Measurements from ENCODE around the gene SPOCK2.
A peak's percentile ranks its signal among the peaks of the same experiment; 100 is the strongest.

Gene SPOCK2

DNA sequence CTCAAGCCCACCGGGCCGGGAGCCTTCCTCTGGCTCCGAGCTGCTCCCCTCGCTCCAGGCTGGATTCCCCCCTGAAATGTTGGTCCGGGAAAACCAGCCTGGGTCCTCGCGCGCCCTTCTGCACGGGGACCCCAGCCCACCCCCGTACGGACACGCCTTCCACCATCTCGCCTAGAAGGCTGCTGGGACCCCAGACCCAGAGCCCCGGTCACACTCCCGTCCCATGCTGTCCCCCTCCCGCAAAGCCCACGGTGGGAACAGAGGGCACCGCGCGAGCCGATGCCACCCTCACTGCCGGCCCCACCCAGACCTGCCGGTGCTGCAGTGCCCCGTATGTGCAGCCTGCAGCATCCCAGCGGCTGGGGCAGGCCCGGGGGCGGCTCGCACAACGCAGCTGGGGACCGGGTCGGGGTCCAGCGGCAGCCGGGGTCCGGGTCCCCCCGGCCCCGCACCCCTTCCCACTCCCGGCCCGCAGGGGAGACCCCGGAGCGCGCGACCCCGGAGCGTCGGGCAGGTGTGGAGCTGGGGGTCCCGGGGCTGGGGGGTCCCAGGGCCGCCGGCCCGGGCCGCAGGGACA lies 871 bp downstream of the SPOCK2 start:
- DNase-seq (ENCODE audit: low read depth), result no peak

DNA sequence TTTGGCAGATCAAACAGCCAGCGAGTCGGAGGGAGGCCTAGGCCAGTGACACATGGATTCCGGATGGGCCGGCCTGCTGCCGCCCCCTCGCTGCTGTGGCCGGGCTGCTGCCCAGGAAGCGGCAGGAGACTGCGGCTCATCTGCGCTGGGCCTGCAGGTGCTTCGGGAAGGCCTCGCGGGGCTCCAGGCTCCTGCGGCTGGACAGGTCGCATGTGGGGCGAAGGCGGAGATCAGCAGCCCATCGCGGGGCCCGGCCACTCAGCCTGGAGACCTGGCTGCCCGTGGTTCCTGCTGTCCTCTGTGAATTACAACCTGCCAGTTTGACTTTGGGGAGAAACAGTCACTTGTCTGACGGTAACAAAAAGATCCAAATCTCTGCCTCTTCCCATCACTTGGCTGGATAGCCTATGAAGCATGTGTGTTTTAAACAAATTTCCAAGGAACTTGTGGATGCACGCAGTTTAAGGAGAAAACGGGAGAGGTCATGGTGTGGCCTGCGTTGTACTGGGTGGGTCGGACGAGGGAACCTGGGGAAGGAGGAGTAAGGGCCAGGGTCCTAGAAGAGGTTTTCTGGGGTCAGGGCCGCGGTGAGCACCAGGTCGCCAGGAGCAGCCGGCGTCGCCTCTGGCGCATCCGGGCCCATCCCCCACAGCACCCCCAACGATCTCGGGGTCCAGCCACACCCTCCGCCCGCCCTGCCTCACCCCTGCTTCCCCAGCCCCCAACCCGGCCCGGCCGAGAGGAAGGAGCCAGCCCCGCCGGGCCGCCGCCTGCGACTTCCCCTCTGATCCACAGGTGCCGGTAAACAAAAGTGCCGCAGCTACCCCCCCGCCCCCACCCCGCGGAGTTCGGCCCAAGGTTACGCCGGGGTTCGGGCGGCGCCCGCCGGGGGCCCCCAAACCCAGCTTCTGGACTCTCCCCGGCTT lies 1.6 kb downstream of the SPOCK2 start:
- peak; percentile 45 for DNase-seq (ENCODE audit: low read depth)

DNA sequence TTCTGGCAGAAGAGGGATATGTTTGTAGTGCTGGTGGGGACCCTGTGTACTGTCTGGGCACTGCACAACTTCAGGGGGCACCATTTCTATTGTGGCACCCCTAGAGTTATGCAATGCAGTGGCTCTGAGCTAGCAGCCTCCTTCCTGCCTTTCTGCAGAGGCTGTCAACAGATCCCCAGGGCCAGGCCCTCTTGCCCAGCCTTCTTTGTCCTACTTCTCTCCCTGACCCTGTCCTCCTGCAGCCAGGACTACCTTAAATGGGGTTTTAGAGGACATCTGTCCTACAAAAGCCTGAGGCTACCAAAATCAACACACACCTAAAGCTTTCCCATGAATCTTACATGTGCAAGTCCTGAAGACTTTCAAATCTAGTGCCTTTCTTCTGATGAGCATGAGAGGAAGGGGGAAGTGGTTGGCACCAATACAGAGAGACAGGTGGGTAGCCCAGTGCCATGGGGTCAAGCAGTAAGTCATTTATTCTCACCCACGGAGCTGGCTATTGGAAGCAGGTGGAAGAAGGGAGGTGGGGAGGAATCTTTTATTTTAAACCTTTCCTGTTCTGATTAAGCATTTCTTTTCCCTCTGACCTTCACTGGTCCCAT lies 2.4 kb downstream of the SPOCK2 start:
- DNase-seq (ENCODE audit: low read depth), result no peak

DNA sequence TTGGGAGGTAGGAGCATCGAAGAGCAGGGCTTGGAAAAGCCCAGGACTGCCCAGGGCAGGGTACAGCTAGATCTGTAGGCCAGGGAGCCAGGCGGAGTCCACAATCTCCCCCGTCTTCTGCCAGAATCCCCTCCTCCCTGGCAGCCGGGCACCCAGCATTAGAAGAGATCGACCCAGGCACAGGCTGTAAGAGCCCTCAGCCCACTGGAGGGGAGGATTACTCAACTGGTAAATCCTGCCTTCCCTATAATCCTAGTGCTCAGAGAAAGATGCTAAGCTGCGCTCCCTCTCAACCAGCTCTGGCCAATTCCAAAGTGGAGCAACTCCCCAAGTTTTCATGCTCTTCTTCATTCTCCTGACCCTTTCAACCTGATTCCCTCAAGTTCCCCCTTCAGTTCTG lies 3.2 kb downstream of the SPOCK2 start:
- DNase-seq (ENCODE audit: low read depth), result no peak

DNA sequence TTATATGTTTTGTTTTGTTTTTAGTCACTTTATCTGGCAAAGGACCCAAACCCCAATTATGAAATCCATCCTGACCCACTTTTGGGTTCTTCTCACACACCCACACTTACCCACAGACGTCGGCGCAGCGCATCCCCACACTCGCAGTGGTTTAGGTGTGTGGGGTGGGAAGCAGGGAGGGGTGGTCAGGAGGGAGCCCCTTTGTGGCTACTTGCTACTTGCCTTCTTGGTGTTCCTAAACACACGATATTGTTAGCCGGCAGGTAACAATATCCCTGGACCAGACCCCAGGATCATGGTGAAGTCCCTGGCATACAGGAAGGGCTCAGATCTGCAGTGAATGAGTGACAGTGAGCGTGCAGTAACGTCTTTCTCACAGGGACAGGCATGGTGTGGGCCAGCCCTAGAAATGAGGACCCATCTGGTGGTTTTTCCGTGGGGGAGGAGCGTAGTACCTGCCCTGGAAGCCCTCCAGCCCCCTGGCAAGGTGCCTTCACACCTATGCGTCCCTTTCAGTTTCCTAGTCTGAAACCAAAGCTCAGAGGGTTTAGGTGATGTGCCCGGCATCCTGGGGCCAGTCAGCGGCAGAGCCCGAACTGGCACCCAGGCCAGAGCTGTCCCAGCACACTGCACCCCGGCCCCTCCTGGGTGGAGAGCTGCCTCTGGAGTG lies 4.4 kb downstream of the SPOCK2 start:
- peak; percentile 60 for DNase-seq (ENCODE audit: low read depth)

DNA sequence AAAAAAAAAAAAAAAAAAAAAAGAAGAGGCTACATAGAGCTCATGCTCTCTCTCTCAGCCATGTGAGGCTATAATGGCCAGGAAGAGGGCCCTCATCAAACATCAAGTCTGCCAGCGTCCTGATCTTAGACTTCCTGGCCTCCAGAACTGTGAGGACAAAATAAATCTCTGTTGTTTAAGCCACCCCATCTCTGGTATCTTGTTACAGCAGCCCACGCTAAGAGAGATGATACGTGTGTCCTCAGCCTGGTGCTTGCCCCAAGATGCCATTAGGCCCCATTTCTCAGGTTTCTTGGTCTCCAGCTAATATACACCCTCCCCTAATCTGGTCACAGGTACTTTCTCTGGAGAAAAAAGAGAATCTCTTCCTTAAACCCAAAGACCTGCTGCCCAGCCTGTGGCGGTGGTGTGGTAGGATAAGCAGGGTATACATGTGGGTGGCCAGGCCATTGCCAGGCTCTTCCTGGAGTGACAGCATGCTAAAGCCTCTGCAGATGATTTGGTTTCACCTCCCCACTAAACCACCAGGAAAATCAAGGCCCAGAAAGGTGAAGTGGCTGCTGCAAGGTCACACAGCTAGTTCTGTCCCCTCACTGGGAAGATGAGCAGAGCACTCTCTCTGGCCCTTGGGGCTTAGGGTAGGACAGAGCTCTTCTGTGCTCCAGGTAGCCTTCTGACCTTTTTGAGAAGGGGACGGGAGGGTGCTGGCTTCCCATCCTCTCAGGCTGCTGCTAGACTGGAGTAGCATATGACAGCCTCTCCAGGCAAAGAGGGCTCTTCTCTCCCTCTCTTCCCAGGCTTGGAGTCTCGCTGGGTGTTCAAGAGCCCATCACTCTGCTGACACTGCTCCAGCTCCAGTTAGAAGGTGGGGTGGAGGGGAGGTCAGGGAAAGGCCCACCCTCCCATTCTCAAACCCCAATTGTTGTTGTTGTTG lies 5.2 kb downstream of the SPOCK2 start:
- no peak for DNase-seq (ENCODE audit: low read depth)

DNA sequence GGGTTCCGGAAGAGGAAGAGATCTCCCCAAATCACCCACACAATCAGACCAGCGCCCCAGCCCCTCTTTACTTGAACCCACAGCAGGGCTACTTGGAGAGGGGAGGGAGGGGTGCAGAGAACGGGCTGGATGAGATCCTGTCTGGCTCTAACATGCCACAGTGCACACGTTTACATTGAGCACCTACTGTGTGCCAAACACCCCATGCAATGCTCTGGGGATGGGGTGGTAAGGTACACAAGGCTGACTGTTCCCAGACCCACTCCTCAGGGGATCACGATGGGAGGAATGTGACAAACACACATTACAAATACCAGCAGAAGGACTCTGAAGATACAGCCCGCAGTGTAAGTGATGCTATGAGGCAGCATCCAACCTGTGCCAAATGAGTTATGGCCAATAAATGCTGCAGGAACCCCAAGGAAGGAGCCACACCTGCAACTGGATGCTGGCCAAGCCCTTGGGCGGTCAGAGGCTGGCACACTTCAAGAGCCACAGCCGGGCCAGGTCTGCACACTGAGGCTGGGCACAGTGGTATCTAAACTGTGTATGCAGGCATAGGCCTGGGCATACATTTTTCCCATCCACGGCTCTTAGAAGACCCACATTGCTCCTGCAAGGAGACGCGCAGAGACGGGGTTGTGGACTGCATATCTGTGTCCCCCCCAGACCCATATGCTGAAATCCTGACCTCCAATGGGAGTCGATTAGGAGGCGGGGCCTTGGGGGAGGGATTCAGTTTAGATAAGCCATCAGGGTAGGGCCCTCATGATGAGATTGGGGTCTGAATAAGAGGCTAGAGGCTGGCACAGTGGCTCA lies 6.4 kb downstream of the SPOCK2 start:
- no peak for DNase-seq (ENCODE audit: low read depth)

DNA sequence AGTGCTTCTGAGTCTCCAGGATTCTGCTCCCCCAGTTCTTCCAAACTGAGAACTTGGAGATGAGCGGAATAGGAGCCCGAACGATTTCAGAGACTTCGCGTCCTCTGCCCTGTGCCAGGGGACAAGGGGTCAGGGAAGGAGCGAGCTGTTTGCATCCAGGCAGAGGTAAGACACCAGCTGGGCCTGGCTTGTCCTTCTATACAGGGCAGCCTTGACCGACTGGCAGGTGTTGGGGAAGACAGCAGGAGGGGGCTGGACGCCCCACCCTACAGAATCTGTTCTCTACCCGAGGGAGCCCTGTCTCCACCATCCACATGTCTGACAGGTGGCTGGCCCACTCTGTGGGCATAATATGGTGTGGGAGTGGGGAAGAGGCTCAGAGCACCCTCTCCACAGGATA lies 7.1 kb downstream of the SPOCK2 start:
- no peak for DNase-seq (ENCODE audit: low read depth)

DNA sequence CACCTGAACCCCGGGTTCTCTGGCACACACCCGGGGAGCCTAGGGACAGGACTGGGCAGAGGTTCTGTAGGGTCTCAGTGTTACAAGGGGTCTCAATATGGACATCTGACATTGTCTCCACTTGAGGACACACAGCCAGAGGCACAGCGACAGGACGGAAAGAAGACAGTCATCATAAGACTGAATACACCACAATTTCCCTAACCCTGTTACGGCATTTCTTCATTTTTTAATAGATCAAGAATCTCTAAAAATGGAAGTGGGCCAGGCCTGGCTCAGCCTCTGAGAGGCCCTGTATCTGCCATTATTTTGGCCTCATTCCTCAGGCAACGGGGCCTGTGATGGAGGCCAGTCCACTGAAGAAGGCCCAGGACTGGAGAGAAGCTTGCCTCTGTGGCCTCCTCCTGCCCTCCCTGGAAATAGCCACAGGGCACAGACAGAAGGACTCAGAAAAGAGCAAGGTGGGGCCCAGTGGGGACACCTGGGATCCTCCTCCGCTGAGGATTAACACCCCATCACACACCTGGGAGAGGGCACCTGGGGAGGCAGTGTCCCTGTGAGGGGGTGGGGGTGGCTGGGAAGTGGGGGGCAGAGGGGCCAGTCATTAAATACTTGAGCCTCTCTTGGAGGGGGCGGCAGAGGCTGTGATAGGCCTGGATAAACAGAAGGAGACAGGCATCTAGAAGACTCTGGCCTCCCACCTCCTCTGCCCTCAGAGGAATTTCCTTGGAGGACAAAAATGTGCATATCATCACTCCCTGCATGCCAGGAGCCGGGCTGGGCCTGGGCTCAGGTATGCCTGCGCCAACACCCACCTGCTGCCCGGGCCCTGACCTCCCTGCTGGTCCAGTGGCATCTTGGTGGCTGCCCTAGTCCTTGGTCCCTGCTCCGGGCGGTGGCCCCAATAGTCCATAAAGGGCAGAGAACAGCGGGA lies 8.0 kb downstream of the SPOCK2 start:
- no peak for DNase-seq (ENCODE audit: low read depth)

DNA sequence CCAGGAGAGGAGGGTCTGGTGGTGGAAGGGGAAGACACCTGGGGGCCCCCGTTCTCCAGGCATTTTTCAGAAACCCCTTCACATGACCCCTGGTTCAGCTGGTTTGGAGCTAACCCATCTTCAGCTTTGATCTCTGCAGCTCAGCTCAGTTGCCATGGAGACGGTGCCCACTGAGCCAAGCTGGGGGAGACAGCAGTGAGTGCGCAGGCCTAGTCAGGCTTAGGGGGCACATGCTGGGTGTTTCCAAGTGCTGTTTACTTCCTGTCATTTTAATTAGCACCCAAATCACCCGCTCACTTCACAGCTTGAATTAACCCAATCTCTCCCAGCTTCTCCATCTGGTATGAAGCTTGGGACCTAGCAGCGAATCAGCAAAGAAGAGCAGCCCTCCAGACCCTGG lies 9.0 kb downstream of the SPOCK2 start:
- DNase-seq (ENCODE audit: low read depth), result no peak

DNA sequence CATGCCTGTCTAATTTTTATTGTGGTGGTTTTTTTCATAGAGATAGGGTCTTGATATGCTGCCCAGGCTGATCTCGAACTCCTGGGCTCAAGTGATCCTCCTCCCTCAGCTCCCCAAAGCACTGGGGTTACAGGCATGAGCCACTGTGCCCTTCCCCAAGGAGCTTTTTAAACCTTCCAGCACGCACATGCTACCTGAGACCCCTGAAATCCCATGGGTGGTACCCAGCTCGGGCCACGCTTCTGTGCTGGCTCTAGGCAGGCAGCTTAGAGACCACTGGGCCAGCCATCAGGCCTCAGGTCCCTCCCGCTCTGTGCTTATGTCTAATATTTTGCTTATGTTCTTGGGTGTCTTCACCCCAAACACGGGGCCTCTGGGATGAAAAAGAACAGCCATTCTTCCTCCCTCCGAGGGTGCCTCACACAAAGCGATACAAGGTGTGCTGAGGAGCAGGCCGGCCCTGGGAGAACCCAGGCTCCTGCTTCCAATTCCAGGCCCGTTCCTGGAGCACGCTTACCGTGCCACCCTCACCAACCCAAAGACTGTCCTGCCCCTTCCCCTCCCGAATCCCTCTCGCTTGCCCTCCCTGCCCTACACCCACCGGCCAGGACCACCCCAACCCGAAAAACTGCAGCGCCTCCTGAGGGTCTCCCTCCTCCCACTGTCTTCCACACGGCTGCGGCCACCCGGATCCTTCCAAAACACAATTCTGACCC lies 10.9 kb downstream of the SPOCK2 start:
- DNase-seq (ENCODE audit: low read depth), result no peak

DNA sequence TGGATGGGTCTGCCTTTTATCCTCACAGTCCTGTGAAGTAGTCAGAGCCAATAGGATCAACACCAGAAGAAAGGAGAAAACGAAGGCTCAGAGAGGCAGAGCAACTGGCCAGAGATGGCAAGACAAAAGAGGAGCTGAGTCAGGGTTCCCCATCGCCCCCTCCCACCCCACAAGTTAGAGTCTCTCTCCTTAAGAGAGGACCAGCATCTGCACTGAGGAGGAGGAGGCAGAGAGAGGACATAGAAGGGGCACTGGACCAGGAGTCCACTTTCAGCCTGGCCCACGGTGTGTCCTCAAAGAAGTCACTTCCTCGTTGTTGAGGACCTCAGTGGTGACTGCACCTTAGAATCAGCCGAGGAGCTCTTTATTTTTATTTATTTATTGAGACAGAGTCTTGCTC lies 11.6 kb downstream of the SPOCK2 start:
- no peak for DNase-seq (ENCODE audit: low read depth)

DNA sequence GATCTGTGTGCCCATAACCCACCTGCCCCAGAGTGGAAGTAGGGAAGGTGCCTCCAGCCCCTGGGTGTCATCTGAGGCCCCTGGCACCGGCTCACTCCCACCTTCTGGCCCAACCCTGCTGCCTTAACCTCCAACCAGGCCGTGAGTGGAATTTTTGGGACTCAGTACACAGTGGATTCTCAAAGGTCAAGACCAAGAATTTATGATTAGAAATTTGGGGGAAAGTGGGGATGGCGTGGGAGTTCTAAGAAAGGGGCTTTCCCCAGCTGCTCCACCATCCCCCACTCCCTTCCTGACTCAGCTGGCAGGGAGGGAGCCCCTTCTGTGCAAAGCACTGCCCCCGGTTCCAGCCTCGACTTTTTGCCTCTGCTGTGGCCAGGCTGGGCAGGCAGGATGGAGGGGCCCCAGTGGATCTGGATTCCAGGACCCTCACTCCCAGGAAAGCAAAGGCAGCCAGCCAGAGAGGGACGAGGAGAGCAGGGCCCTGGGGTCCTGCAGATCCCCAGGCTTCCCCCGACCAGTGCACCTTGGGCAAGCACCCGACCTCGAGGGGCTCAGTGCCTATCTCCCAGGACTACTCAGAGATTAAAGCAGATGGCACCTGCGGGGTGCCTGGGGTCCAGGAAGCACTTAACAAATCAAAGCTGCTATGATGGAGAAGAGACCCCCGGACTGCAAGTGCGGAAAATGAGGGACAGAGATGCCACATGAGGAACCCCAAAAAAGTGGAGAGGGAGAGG lies 12.8 kb downstream of the SPOCK2 start:
- DNase-seq (ENCODE audit: low read depth), result no peak

DNA sequence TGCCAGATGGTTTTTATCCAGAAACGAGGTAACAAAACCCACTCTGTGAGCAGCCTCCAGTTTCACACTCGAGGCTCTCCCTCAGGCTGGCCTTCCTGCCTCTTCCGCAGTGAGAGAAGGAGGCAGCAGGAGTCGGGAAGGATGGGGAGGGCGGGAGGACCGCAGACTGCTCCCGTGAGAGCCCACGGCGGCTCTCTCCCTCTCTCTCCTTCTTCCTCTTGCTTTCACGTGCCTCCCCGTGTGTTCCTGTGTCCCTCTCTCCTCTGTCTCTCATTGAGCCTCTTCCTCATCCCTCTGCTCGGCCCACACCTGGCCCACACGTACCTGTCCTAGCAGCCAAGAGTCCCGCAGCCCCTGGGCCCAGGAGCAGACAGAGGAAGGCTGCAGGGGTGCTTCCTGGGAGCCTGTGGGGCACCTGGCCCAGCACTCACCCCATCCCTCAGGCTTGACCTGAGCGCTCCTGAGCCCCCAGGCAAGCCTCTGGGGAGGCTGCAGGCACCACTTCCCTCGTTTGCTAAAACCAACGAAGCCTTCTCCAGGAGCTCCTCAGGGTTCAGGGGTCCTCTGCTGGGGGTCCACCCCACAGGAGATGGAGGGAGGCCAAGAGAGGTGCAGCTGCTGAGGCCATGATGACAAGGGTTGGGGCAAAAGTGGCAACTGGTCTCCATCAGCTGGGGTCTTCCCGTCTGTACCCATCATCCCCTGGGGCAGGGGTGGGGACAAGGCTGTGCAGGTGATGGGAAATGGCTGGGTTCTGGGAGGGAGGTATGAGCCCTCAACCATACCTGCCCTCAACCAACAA lies 13.6 kb downstream of the SPOCK2 start:
- DNase-seq (ENCODE audit: low read depth), result no peak

DNA sequence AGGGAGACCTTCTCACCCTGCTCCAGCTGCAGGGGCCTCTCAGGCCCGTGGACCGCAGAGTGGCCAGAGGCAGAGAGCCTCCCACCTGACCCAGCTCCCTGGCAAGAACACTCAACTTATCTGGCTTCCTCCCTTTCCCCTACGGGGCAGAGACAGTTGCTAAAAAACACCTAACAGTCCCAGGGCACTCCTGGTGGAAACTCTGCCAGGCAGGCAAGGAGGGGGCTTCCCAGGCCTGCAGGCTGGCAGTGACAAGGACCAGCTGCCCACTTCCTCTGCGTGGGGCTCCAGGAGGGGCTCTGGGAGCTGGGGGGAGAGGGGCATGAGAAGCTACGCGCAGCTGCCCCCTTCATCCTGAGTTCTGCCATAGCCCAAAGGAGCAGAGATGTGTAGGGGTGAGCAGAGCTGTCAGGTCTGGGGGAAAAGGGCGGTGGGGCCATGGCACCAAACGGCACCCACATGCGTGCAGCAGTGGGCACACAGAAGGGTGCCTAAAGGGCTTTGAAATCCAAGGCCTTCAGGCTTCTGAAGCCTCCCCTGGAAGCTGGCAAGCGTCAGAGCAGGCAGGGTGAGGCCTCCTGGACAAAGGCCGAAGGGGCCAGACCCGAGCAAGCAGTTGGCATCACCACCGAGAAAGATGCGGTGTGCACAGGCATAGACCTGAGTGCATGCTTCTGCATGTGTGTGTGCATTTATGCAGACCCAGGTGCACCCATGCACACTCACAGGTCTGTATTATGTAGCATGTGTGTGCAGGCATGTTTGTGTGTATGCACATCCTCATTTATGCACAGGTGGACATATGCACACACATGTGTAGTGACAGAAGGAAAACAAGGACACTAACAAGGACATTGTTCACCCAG lies 14.4 kb downstream of the SPOCK2 start:
- no peak for DNase-seq (ENCODE audit: low read depth)

DNA sequence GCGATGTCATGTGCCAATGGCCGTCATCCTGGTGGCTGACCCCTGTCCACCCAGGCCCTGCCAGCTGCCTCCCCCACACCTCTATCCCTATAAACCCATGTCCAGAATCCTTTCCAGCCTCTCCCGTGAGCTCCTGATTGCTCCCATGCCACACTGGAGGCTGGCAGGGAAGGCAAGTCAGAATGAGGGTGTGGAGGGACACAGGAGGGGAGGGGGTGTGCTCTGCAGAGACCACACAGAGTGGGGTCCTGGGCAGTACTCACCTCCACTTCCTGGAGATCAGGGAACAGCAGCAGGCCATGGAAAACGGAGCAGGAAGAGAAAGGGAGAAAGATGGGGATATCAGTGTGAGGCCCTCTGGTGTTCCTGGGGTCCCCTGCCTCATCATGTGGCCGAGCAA lies 15.7 kb downstream of the SPOCK2 start:
- no peak for DNase-seq (ENCODE audit: low read depth)

Measured in activated T-helper 9 cell treated with anti-CD3 and anti-CD28 coated beads, Interleukin-2, amount 50 U/mL, for 16 hours (primary cell).